ENCODE data around the gene GLRA1.
"Not testable (repeated sequence)": the region's sequence is repeated elsewhere in the genome, so short reads cannot be mapped to it uniquely, and the experiment has no call there.

Gene GLRA1

GRCh38 chr5:151846765-151847164 is 77.9 kb downstream of the GLRA1 start:
- Histone ChIP-seq H3K9ac (no peak overlapping the region), H3K27me3 (ENCODE audit: control insufficient read depth, insufficient read depth, low read length) (no peaks in the 10 kb centered on the region), H3K36me3 (ENCODE audit: control insufficient read depth, insufficient read depth, low read length) (no peaks in the 10 kb centered on the region), H3K9me3 (ENCODE audit: control insufficient read depth, low read length) (no peaks in the 10 kb centered on the region), H3K27ac (no peak overlapping the region), H3K4me1 (no peaks in the 10 kb centered on the region), H3K4me2 (ENCODE audit: low read length) (no peak overlapping the region), H3K4me3 (ENCODE audit: low read depth, low read length) (no peak overlapping the region), H3K79me2 (no peaks in the 10 kb centered on the region), H2AFZ (no peak overlapping the region)
- no peak for TF ChIP-seq CTCF (IDR thresholded peaks at IDR 0.05)

GRCh38 chr5:151832843-151833242 is 91.8 kb downstream of the GLRA1 start:
- not testable (repeated sequence) for H3K36me3 ChIP-seq (ENCODE audit: control insufficient read depth, insufficient read depth, low read length); H2AFZ ChIP-seq; H3K4me2 ChIP-seq (ENCODE audit: low read length); H3K79me2 ChIP-seq; H3K27ac ChIP-seq; H3K4me1 ChIP-seq; H3K9me3 ChIP-seq (ENCODE audit: control insufficient read depth, low read length); H3K4me3 ChIP-seq (ENCODE audit: low read depth, low read length); H3K27me3 ChIP-seq (ENCODE audit: control insufficient read depth, insufficient read depth, low read length); H3K9ac ChIP-seq

GRCh38 chr5:151829370-151829769 is 95.3 kb downstream of the GLRA1 start:
- Histone ChIP-seq H3K4me3 (ENCODE audit: low read depth, low read length) (no peak overlapping the region), H3K9ac (no peak overlapping the region), H3K79me2 (peaks cover 6% of the 10 kb centered on the region), H3K27me3 (ENCODE audit: control insufficient read depth, insufficient read depth, low read length) (no peaks in the 10 kb centered on the region), H3K27ac (no peak overlapping the region), H2AFZ (no peak overlapping the region), H3K36me3 (ENCODE audit: control insufficient read depth, insufficient read depth, low read length) (no peaks in the 10 kb centered on the region), H3K9me3 (ENCODE audit: control insufficient read depth, low read length) (no peaks in the 10 kb centered on the region), H3K4me1 (peaks cover 13% of the 10 kb centered on the region), H3K4me2 (ENCODE audit: low read length) (no peak overlapping the region)
- TF ChIP-seq CTCF (IDR thresholded peaks at IDR 0.05), result no peak

GRCh38 chr5:151825445-151825844 is 99.2 kb downstream of the GLRA1 start:
- TF ChIP-seq CTCF (IDR thresholded peaks at IDR 0.05), result peak; percentile 95
- Histone ChIP-seq H3K9ac (no peak overlapping the region), H3K4me2 (ENCODE audit: low read length) (no peak overlapping the region), H3K79me2 (no peaks in the 10 kb centered on the region), H3K36me3 (ENCODE audit: control insufficient read depth, insufficient read depth, low read length) (no peaks in the 10 kb centered on the region), H2AFZ (no peak overlapping the region), H3K4me3 (ENCODE audit: low read depth, low read length) (no peak overlapping the region), H3K4me1 (peaks cover 13% of the 10 kb centered on the region), H3K27ac (peak overlapping the region; percentile 1), H3K9me3 (ENCODE audit: control insufficient read depth, low read length) (no peaks in the 10 kb centered on the region), H3K27me3 (ENCODE audit: control insufficient read depth, insufficient read depth, low read length) (no peaks in the 10 kb centered on the region)

- H3K27ac ChIP-seq, result no peak overlapping the region
- no peak for TF ChIP-seq CTCF (IDR thresholded peaks at IDR 0.05)
- H3K9ac ChIP-seq, result no peak overlapping the region
- no peaks in the 10 kb centered on the region for H3K79me2 ChIP-seq
- H3K27me3 ChIP-seq (ENCODE audit: control insufficient read depth, insufficient read depth, low read length), result no peaks in the 10 kb centered on the region
- H3K9me3 ChIP-seq (ENCODE audit: control insufficient read depth, low read length), result no peaks in the 10 kb centered on the region
- H3K4me2 ChIP-seq (ENCODE audit: low read length), result no peak overlapping the region
- peaks cover 17% of the 10 kb centered on the region for H3K4me1 ChIP-seq
- no peaks in the 10 kb centered on the region for H3K36me3 ChIP-seq (ENCODE audit: control insufficient read depth, insufficient read depth, low read length)
- no peak overlapping the region for H3K4me3 ChIP-seq (ENCODE audit: low read depth, low read length)
- no peak overlapping the region for H2AFZ ChIP-seq
Observed at GRCh38 chr5:151822141-151822540, 102.5 kb downstream of the GLRA1 start.

All from parathyroid adenoma (tissue), 2 donors.